HCT116 (cell line): ENCODE data around the gene EI24. TPM values are rescaled to one million over a fixed set of nuclear protein-coding genes. Genes with fewer than 3 reads are reported as not detected.

Experiments used
- ATAC-seq: fragments of 200-7000 bp; cut with Tn5 transposase; 2 replicates; pipeline ENCODE4 v1.9.1; 2020; ENCODE audit warnings: mild to moderate bottlenecking, moderate library complexity
- BruUV-seq: library from RNA; stranded (reverse); fragments of 400-500 nt; replicated peaks from 2 replicates; lab custom pipeline; 2021; lab: Mats Ljungman, UMichigan
- CTCF ChIA-PET: fragments of 300-600 bp; sonication (Branson Sonifier 250); formaldehyde crosslinking; loops from one replicate; lab custom pipeline; 2021; ENCODE audit warnings: antibody characterized with exemption; lab: Charles Lee
- POLR2A ChIA-PET: fragments of 300-600, 350-600 bp; sonication (Branson Sonifier 250); formaldehyde crosslinking; loops from one replicate; lab custom pipeline; 2021; ENCODE audit warnings: antibody characterized with exemption; lab: Charles Lee
- RAD21 ChIA-PET, 2 experiments: fragments of 300-600 bp; sonication (Branson Sonifier 250); formaldehyde crosslinking; loops; one replicate each; lab custom pipeline; 2023; ENCODE audit warnings: low total read pairs in 2 of 2; ENCODE audit not compliant: uncharacterized antibody in 2 of 2, unreplicated experiment in 2 of 2, low non-redundant PET in 1 of 2; lab: Charles Lee
- DNase-seq: peaks from one replicate; pipeline ENCODE4 v3.0.0-alpha.2; 2010; ENCODE audit warnings: low read depth, low spot score
- H2AFZ ChIP-seq: fragments of 200-600 bp; shearing (Covaris generic), sonication (generic); 2 replicates; pipeline ENCODE4 v1.6.1; 2017; ENCODE audit warnings: low read depth, mixed run types, mixed read lengths, antibody characterized with exemption, low read length; ENCODE audit not compliant: poor library complexity, severe bottlenecking
- H3K27ac ChIP-seq: 2 replicates; pipeline ENCODE4 v1.5.1; 2012; ENCODE audit warnings: low read depth, low read length
- H3K27me3 ChIP-seq: fragments of 200-600 bp; sonication (generic); 2 replicates; pipeline ENCODE4 v1.6.1; 2016; ENCODE audit warnings: mixed run types, low read length, mixed read lengths; ENCODE audit not compliant: insufficient read depth
- H3K36me3 ChIP-seq, 2 experiments: fragments of 200-500 bp in 1 of 2; fragments of 200-600 bp in 1 of 2; sonication (Bioruptor generic) in 1 of 2; sonication (generic) in 1 of 2; 2 replicates each; pipeline versions ENCODE4 v1.5.1 to v1.6.1; 2014 to 2016; ENCODE audit warnings: low read length in 2 of 2, inconsistent platforms in 1 of 2, mixed read lengths in 1 of 2, mixed run types in 1 of 2; ENCODE audit not compliant: insufficient read depth in 2 of 2, control insufficient read depth in 1 of 2
- H3K4me1 ChIP-seq, 2 experiments: fragments of 200-600 bp in 1 of 2; sonication (generic) in 1 of 2; 2 replicates each; pipeline versions ENCODE4 v1.5.1 to v1.6.1; 2012 to 2017; ENCODE audit warnings: low read length in 2 of 2, inconsistent platforms in 1 of 2, mild to moderate bottlenecking in 1 of 2, mixed read lengths in 1 of 2, mixed run types in 1 of 2, moderate library complexity in 1 of 2; ENCODE audit not compliant: insufficient read depth in 2 of 2, control insufficient read depth in 1 of 2
- H3K4me2 ChIP-seq: fragments of 200-600 bp; sonication (generic); 2 replicates; pipeline ENCODE4 v1.6.1; 2017; ENCODE audit warnings: mixed run types, low read length, mixed read lengths
- H3K4me3 ChIP-seq, 2 experiments: fragments of 200-600 bp in 1 of 2; sonication (generic) in 1 of 2; replicated peaks in 1 of 2; 2 replicates each; pipeline ENCODE4 v1.5.1; 2011 to 2016; ENCODE audit warnings: low read length in 2 of 2, control low read depth in 1 of 2, low read depth in 1 of 2, mild to moderate bottlenecking in 1 of 2, mixed read lengths in 1 of 2, mixed run types in 1 of 2
- H3K79me2 ChIP-seq: fragments of 200-600 bp; sonication (generic); 2 replicates; pipeline ENCODE4 v1.6.1; 2017; ENCODE audit warnings: mild to moderate bottlenecking, mixed run types, low read length, moderate library complexity, mixed read lengths; ENCODE audit not compliant: insufficient read depth
- H3K9ac ChIP-seq: fragments of 200-600 bp; sonication (generic); 2 replicates; pipeline ENCODE4 v1.6.1; 2016; ENCODE audit warnings: low read length, mixed read lengths
- H3K9me2 ChIP-seq: fragments of 200-600 bp; sonication (generic), shearing (Covaris generic); 2 replicates; pipeline ENCODE4 v1.6.1; 2017; ENCODE audit warnings: mixed run types, mild to moderate bottlenecking, moderate library complexity; ENCODE audit not compliant: insufficient read depth
- H3K9me3 ChIP-seq, 2 experiments: fragments of 200-500 bp in 1 of 2; fragments of 200-600 bp in 1 of 2; sonication (Bioruptor generic) in 1 of 2; sonication (generic) in 1 of 2; 2 replicates each; pipeline ENCODE4 v1.6.1; 2014 to 2017; ENCODE audit warnings: low read length in 2 of 2, mixed read lengths in 2 of 2, inconsistent platforms in 1 of 2, low read depth in 1 of 2, mild to moderate bottlenecking in 1 of 2, mixed run types in 1 of 2, moderate library complexity in 1 of 2; ENCODE audit not compliant: control insufficient read depth in 1 of 2, insufficient read depth in 1 of 2
- H4K20me1 ChIP-seq: fragments of 200-600 bp; sonication (generic), shearing (Covaris generic); 2 replicates; pipeline ENCODE4 v1.6.1; 2017; ENCODE audit warnings: mixed run types, mild to moderate bottlenecking, moderate library complexity; ENCODE audit not compliant: insufficient read depth
- CBX3 ChIP-seq: IDR thresholded peaks from 2 replicates; pipeline ENCODE4 v1.6.1; 2012; ENCODE audit warnings: low read depth
- EGR1 ChIP-seq: IDR thresholded peaks from 2 replicates; pipeline ENCODE4 v1.6.1; 2012; ENCODE audit warnings: low read depth
- ELF1 ChIP-seq: IDR thresholded peaks from 2 replicates; pipeline ENCODE4 v1.6.1; 2012; ENCODE audit warnings: low read depth, borderline replicate concordance
- POLR2A ChIP-seq: IDR thresholded peaks from 2 replicates; pipeline ENCODE4 v1.7.0; 2011; ENCODE audit warnings: borderline replicate concordance; ENCODE audit not compliant: insufficient read depth, insufficient read length; ENCODE audit errors: extremely low read depth
- SRF ChIP-seq: IDR thresholded peaks from 2 replicates; pipeline ENCODE4 v1.6.1; 2012; ENCODE audit warnings: low read depth
- TCF7L2 ChIP-seq: IDR thresholded peaks from 2 replicates; pipeline ENCODE4 v1.7.0; 2011; ENCODE audit warnings: borderline replicate concordance, inconsistent platforms; ENCODE audit not compliant: insufficient read depth, insufficient read length; ENCODE audit errors: extremely low read depth
- YY1 ChIP-seq: IDR thresholded peaks from 2 replicates; pipeline ENCODE4 v1.6.1; 2011; ENCODE audit warnings: low read length, low read depth, moderate library complexity, mild to moderate bottlenecking; ENCODE audit not compliant: insufficient replicate concordance; ENCODE audit errors: extremely low read depth
- ZNF274 ChIP-seq: fragments of 200-500 bp; sonication (Bioruptor generic); IDR thresholded peaks from 2 replicates; pipeline ENCODE4 v1.6.1; 2014; ENCODE audit warnings: mild to moderate bottlenecking, low read depth, low read length, inconsistent platforms
- intact Hi-C: fragments of 100-400 bp; cut with micrococcal nuclease; formaldehyde crosslinking; loops from 2 replicates; pipeline ENCODE4 v1.10.0; 2022
- total RNA-seq: library from RNA; stranded (reverse); gene quantifications from one replicate; pipeline ENCODE4 v1.2.1, GENCODE V29; 2021; ENCODE audit not compliant: unreplicated experiment
- TF ChIP-seq, protein P1 (sequence below): IDR thresholded peaks from 2 replicates; pipeline ENCODE4 v1.6.1; 2011; ENCODE audit warnings: mild to moderate bottlenecking, low read length, moderate library complexity; ENCODE audit not compliant: insufficient replicate concordance; ENCODE audit errors: extremely low read depth
- TF ChIP-seq, protein P2 (sequence below): IDR thresholded peaks from 2 replicates; pipeline ENCODE4 v1.6.1; 2012; ENCODE audit warnings: low read depth
- TF ChIP-seq, protein P3 (sequence below): IDR thresholded peaks from 2 replicates; pipeline ENCODE4 v1.6.1; 2012
- TF ChIP-seq, protein P4 (sequence below): IDR thresholded peaks from 2 replicates; pipeline ENCODE4 v1.6.1; 2012

EI24 gene
- total RNA-seq, 1 experiment from 2014 or later = 130 TPM

DNA sequence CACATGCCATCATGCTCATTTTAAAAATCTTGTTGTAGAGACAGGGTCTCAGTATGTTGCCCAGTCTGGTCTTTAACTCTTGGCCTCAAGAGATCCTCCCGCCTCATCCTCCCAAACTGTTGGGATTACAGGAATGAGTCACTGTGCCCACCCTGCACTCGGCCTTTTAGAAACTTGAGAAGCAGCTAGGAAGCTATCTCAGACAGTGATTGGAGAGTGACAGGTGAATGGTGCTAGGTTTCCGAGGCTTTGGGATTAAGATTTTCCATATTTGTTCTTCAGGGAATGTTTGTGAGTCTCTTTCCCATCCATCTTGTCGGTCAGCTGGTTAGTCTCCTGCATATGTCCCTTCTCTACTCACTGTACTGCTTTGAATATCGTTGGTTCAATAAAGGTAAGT, 10.5 kb downstream of the EI24 start:
- no TSS peak for BruUV-seq
- H3K4me1 ChIP-seq = no peaks in the 10 kb centered on the region
- no peak overlapping the region for H3K9ac ChIP-seq
- ATAC-seq (no peak), DNase-seq (no peak)
- no peaks in the 10 kb centered on the region for H3K9me2 ChIP-seq
- intact Hi-C loops = no loop called here
- no peaks in the 10 kb centered on the region for H3K27me3 ChIP-seq
- RAD21 ChIA-PET = no interaction called here
- CTCF ChIA-PET = no interaction called here
- H2AFZ ChIP-seq = no peak overlapping the region
- no peak overlapping the region for H3K4me3 ChIP-seq
- H3K79me2 ChIP-seq = no peaks in the 10 kb centered on the region
- H3K36me3 ChIP-seq = peaks cover 30 to 69% of the 10 kb centered on the region in 2 experiments
- H4K20me1 ChIP-seq = no peaks in the 10 kb centered on the region
- no peak overlapping the region for H3K4me2 ChIP-seq
- TF ChIP-seq YY1 (no peak), SRF (no peak), TCF7L2 (no peak), ZNF274 (no peak), ELF1 (no peak), POLR2A (no peak), EGR1 (no peak), CBX3 (no peak)
- TF ChIP-seq, protein P1, sequence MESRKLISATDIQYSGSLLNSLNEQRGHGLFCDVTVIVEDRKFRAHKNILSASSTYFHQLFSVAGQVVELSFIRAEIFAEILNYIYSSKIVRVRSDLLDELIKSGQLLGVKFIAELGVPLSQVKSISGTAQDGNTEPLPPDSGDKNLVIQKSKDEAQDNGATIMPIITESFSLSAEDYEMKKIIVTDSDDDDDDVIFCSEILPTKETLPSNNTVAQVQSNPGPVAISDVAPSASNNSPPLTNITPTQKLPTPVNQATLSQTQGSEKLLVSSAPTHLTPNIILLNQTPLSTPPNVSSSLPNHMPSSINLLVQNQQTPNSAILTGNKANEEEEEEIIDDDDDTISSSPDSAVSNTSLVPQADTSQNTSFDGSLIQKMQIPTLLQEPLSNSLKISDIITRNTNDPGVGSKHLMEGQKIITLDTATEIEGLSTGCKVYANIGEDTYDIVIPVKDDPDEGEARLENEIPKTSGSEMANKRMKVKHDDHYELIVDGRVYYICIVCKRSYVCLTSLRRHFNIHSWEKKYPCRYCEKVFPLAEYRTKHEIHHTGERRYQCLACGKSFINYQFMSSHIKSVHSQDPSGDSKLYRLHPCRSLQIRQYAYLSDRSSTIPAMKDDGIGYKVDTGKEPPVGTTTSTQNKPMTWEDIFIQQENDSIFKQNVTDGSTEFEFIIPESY = no peak
- TF ChIP-seq, protein P2, sequence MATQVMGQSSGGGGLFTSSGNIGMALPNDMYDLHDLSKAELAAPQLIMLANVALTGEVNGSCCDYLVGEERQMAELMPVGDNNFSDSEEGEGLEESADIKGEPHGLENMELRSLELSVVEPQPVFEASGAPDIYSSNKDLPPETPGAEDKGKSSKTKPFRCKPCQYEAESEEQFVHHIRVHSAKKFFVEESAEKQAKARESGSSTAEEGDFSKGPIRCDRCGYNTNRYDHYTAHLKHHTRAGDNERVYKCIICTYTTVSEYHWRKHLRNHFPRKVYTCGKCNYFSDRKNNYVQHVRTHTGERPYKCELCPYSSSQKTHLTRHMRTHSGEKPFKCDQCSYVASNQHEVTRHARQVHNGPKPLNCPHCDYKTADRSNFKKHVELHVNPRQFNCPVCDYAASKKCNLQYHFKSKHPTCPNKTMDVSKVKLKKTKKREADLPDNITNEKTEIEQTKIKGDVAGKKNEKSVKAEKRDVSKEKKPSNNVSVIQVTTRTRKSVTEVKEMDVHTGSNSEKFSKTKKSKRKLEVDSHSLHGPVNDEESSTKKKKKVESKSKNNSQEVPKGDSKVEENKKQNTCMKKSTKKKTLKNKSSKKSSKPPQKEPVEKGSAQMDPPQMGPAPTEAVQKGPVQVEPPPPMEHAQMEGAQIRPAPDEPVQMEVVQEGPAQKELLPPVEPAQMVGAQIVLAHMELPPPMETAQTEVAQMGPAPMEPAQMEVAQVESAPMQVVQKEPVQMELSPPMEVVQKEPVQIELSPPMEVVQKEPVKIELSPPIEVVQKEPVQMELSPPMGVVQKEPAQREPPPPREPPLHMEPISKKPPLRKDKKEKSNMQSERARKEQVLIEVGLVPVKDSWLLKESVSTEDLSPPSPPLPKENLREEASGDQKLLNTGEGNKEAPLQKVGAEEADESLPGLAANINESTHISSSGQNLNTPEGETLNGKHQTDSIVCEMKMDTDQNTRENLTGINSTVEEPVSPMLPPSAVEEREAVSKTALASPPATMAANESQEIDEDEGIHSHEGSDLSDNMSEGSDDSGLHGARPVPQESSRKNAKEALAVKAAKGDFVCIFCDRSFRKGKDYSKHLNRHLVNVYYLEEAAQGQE = no peak
- TF ChIP-seq, protein P3, sequence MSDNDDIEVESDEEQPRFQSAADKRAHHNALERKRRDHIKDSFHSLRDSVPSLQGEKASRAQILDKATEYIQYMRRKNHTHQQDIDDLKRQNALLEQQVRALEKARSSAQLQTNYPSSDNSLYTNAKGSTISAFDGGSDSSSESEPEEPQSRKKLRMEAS = no peak
- TF ChIP-seq, protein P4, sequence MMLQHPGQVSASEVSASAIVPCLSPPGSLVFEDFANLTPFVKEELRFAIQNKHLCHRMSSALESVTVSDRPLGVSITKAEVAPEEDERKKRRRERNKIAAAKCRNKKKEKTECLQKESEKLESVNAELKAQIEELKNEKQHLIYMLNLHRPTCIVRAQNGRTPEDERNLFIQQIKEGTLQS = no peak
- no peaks in the 10 kb centered on the region for H3K9me3 ChIP-seq
- POLR2A ChIA-PET = no interaction called here
- H3K27ac ChIP-seq = no peak overlapping the region
